GM12891 (cell line): ENCODE measurements around the gene ANO2.

Experiments
- DNase-seq: peaks from one replicate; pipeline ENCODE4 v3.0.0; 2011; ENCODE audit warnings: low spot score; ENCODE audit not compliant: insufficient read length
- FAIRE-seq: peaks from 2 replicates; lab custom pipeline; 2011; peaks lifted over from hg19 to GRCh38; lab: Jason Lieb, UNC
- PAX5 ChIP-seq: IDR thresholded peaks from 2 replicates; pipeline ENCODE4 v1.6.1; 2011; ENCODE audit warnings: low read length, moderate library complexity, mild to moderate bottlenecking; ENCODE audit not compliant: insufficient read depth, severe bottlenecking
- POLR2A ChIP-seq: IDR thresholded peaks from 2 replicates; pipeline ENCODE4 v1.6.1; 2011; ENCODE audit warnings: low read depth, low read length, control low read depth
- POLR2AphosphoS5 ChIP-seq: IDR thresholded peaks from 2 replicates; pipeline ENCODE4 v1.6.1; 2011; ENCODE audit warnings: low read depth, low read length, control low read depth
- POU2F2 ChIP-seq: IDR thresholded peaks from 2 replicates; pipeline ENCODE4 v1.6.1; 2011; ENCODE audit warnings: low read depth, mild to moderate bottlenecking, control low read depth, low read length, moderate library complexity
- SPI1 ChIP-seq: IDR thresholded peaks from 2 replicates; pipeline ENCODE4 v1.6.1; 2011; ENCODE audit warnings: low read depth, low read length, control low read depth
- TAF1 ChIP-seq: IDR thresholded peaks from 2 replicates; pipeline ENCODE4 v1.6.1; 2011; ENCODE audit warnings: low read depth, low read length, control low read depth

Gene ANO2

GRCh38 chr12:5874514-5874913, 70.5 kb downstream of the ANO2 start:
- DNase-seq, result no peak
- TF ChIP-seq SPI1 (no peak), PAX5 (no peak), POU2F2 (no peak), POLR2AphosphoS5 (no peak), POLR2A (no peak), TAF1 (no peak)
- no peak for FAIRE-seq

- DNase-seq (no peak), FAIRE-seq (no peak)
- TF ChIP-seq POLR2A (no peak), POLR2AphosphoS5 (no peak), PAX5 (no peak), TAF1 (no peak), POU2F2 (no peak), SPI1 (no peak)
Measured at GRCh38 chr12:5873281-5873919, 71.7 kb downstream of the ANO2 start.

- DNase-seq (no peak), FAIRE-seq (no peak)
- TF ChIP-seq SPI1 (no peak), POLR2AphosphoS5 (no peak), POU2F2 (no peak), PAX5 (no peak), TAF1 (no peak), POLR2A (no peak)
Measured at GRCh38 chr12:5872745-5873144, 72.3 kb downstream of the ANO2 start.

GRCh38 chr12:5871741-5872140, 73.3 kb downstream of the ANO2 start:
- FAIRE-seq, result no peak
- no peak for TF ChIP-seq TAF1
- TF ChIP-seq POLR2A, result no peak
- TF ChIP-seq SPI1, result no peak
- TF ChIP-seq POU2F2, result no peak
- no peak for TF ChIP-seq POLR2AphosphoS5
- no peak for TF ChIP-seq PAX5
- no peak for DNase-seq

- TF ChIP-seq PAX5 (no peak), SPI1 (no peak), TAF1 (no peak), POU2F2 (no peak), POLR2AphosphoS5 (no peak), POLR2A (no peak)
- FAIRE-seq (no peak), DNase-seq (no peak)
Measured at GRCh38 chr12:5870183-5870582, 74.9 kb downstream of the ANO2 start.

- DNase-seq (no peak), FAIRE-seq (no peak)
- TF ChIP-seq POLR2A (no peak), POLR2AphosphoS5 (no peak), SPI1 (no peak), POU2F2 (no peak), PAX5 (no peak), TAF1 (no peak)
Measured at GRCh38 chr12:5868625-5869295, 76.3 kb downstream of the ANO2 start.

- no peak for DNase-seq
- TF ChIP-seq POLR2A, result no peak
- no peak for TF ChIP-seq TAF1
- no peak for TF ChIP-seq SPI1
- no peak for TF ChIP-seq POU2F2
- TF ChIP-seq PAX5, result no peak
- no peak for TF ChIP-seq POLR2AphosphoS5
- FAIRE-seq, result peak; percentile 69
Measured at GRCh38 chr12:5865397-5865796, 79.7 kb downstream of the ANO2 start.

- FAIRE-seq (no peak), DNase-seq (no peak)
- TF ChIP-seq SPI1, result no peak
- TF ChIP-seq TAF1, result no peak
- TF ChIP-seq POLR2AphosphoS5, result no peak
- TF ChIP-seq POU2F2, result no peak
- TF ChIP-seq POLR2A, result no peak
- no peak for TF ChIP-seq PAX5
Measured at GRCh38 chr12:5864972-5865371, 80.1 kb downstream of the ANO2 start.

- no peak for TF ChIP-seq TAF1
- TF ChIP-seq PAX5, result no peak
- FAIRE-seq (no peak), DNase-seq (no peak)
Measured at GRCh38 chr12:5864301-5864700, 80.8 kb downstream of the ANO2 start.

GRCh38 chr12:5861416-5861815, 83.6 kb downstream of the ANO2 start:
- TF ChIP-seq SPI1 (no peak), POU2F2 (no peak), TAF1 (no peak), POLR2A (no peak), PAX5 (no peak), POLR2AphosphoS5 (no peak)
- DNase-seq, result no peak
- FAIRE-seq, result no peak
